IPS-NIHi11 (cell line): ENCODE results near the gene IQSEC1.

Source experiments
- DNase-seq: peaks from one replicate; pipeline ENCODE4 v3.0.0; 2012; ENCODE audit warnings: mixed read lengths, low spot score

Gene IQSEC1

GRCh38 chr3:13068269-13069010 is 4.8 kb downstream of the IQSEC1 start:
- no peak for DNase-seq

- no peak for DNase-seq
These were observed 5.5 kb downstream of the IQSEC1 start for GRCh38 chr3:13067778-13068177.

GRCh38 chr3:13066834-13067233 is 6.4 kb downstream of the IQSEC1 start:
- DNase-seq, result no peak

- no peak for DNase-seq
These were observed 7.0 kb downstream of the IQSEC1 start for GRCh38 chr3:13066236-13066635.

- no peak for DNase-seq
These were observed 7.5 kb downstream of the IQSEC1 start for GRCh38 chr3:13065727-13066126.

GRCh38 chr3:13064964-13065363 is 8.3 kb downstream of the IQSEC1 start:
- no peak for DNase-seq

GRCh38 chr3:13064159-13064868 is 8.9 kb downstream of the IQSEC1 start:
- DNase-seq, result no peak

- DNase-seq, result no peak
These were observed 10.0 kb downstream of the IQSEC1 start for GRCh38 chr3:13063225-13063624.

GRCh38 chr3:13062647-13063046 is 10.6 kb downstream of the IQSEC1 start:
- DNase-seq, result no peak

GRCh38 chr3:13060341-13060910 is 12.8 kb downstream of the IQSEC1 start:
- no peak for DNase-seq

GRCh38 chr3:13058346-13059120 is 14.7 kb downstream of the IQSEC1 start:
- no peak for DNase-seq

- DNase-seq, result no peak
These were observed 15.8 kb downstream of the IQSEC1 start for GRCh38 chr3:13057282-13058040.

GRCh38 chr3:13055634-13056033 is 17.6 kb downstream of the IQSEC1 start:
- no peak for DNase-seq

GRCh38 chr3:13054341-13055285 is 18.6 kb downstream of the IQSEC1 start:
- DNase-seq, result no peak

- no peak for DNase-seq
These were observed 19.3 kb downstream of the IQSEC1 start for GRCh38 chr3:13053893-13054292.

- no peak for DNase-seq
These were observed 19.8 kb downstream of the IQSEC1 start for GRCh38 chr3:13053420-13053819.

GRCh38 chr3:13052191-13052820 is 20.9 kb downstream of the IQSEC1 start:
- DNase-seq, result no peak

GRCh38 chr3:13051581-13051980 is 21.6 kb downstream of the IQSEC1 start:
- DNase-seq, result no peak

GRCh38 chr3:13051066-13051465 is 22.2 kb downstream of the IQSEC1 start:
- peak; percentile 79 for DNase-seq

GRCh38 chr3:13050446-13050845 is 22.8 kb downstream of the IQSEC1 start:
- DNase-seq, result no peak
